Uterus (tissue), 2 donors: ENCODE results near the gene TMEM234.

ENCODE experiments used
- POLR2A ChIP-seq, 2 donors: fragments of 450-650 bp; IDR thresholded peaks; one replicate each; pipeline ENCODE4 v1.6.1; 2016; ENCODE audit warnings: antibody characterized with exemption in 2 of 2, mild to moderate bottlenecking in 1 of 2, moderate library complexity in 1 of 2
- TF ChIP-seq, protein P1 (sequence below), 4 experiments: fragments of 200-600 bp in 2 of 4; fragments of 450-650 bp in 2 of 4; sonication (generic) in 2 of 4; IDR thresholded peaks; one replicate each; pipeline ENCODE4 v1.5.1; 2016 to 2019; ENCODE audit warnings: antibody characterized with exemption in 4 of 4, mild to moderate bottlenecking in 2 of 4, moderate library complexity in 1 of 4

DNA sequence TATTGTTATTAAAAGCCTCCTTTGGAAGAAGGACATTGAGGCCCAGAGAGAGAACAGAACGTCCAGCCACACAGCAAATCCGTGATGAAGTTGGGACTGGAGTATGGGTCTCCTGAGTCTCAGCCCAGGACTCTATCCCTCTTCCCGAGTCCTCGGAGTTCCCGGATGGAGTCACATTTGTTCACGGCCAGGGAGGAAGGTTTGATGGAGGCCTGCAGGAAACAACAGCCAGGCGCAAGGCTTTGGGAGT, 43.0 kb downstream of the TMEM234 start:
- TF ChIP-seq, protein P1, sequence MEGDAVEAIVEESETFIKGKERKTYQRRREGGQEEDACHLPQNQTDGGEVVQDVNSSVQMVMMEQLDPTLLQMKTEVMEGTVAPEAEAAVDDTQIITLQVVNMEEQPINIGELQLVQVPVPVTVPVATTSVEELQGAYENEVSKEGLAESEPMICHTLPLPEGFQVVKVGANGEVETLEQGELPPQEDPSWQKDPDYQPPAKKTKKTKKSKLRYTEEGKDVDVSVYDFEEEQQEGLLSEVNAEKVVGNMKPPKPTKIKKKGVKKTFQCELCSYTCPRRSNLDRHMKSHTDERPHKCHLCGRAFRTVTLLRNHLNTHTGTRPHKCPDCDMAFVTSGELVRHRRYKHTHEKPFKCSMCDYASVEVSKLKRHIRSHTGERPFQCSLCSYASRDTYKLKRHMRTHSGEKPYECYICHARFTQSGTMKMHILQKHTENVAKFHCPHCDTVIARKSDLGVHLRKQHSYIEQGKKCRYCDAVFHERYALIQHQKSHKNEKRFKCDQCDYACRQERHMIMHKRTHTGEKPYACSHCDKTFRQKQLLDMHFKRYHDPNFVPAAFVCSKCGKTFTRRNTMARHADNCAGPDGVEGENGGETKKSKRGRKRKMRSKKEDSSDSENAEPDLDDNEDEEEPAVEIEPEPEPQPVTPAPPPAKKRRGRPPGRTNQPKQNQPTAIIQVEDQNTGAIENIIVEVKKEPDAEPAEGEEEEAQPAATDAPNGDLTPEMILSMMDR (IDR thresholded peaks at IDR 0.05) = no peak
- no peak for TF ChIP-seq POLR2A (IDR thresholded peaks at IDR 0.05)
